Measurements from ENCODE around the gene AHCY. TPM values are rescaled to one million over a fixed set of nuclear protein-coding genes. Genes with fewer than 3 reads are reported as not detected.

Gene AHCY
- total RNA-seq, 6 donors from 2014 or later: 41.9 to 76.8 (median 58.6) TPM

- H3K36me3 ChIP-seq: no peaks in the 10 kb centered on the region
- H3K27me3 ChIP-seq: no peaks in the 10 kb centered on the region
- no peak for ATAC-seq (ENCODE audit: low FRiP score in 2 of 2)
- no peak for TF ChIP-seq POLR2A (IDR thresholded peaks at IDR 0.05)
- 66 to 69% methylated on average over 9 of the region's 9 CpGs for WGBS, 2 donors
- no peaks in the 10 kb centered on the region for H3K4me1 ChIP-seq
- no peak within 1 kb of the TSS for H3K4me3 ChIP-seq
- no peak for DNase-seq
- no peak within 1 kb of the TSS for H3K27ac ChIP-seq
- peaks cover 5 to 10% (median 7%) of the 10 kb centered on the region in 4 donors for H3K9me3 ChIP-seq
Observed at GRCh38 chr20:34240693-34241615, 62.2 kb downstream of the AHCY start, which contains the start of gene ASIP. Gene ASIP (plus strand): TSS chr20:34241423. CDS start chr20:34260375, 18,952 bp downstream.

GRCh38 chr20:34240121-34240520, 63.0 kb downstream of the AHCY start:
- Histone ChIP-seq H3K4me3 (no peak overlapping the region), H3K4me1 (no peaks in the 10 kb centered on the region), H3K27me3 (no peaks in the 10 kb centered on the region), H3K36me3 (no peaks in the 10 kb centered on the region), H3K27ac (no peak overlapping the region), H3K9me3 (peaks cover 5 to 10% (median 7%) of the 10 kb centered on the region in 4 donors)
- 88 to 96% methylated on average over 1 of the region's 1 CpG for WGBS, 2 donors
- TF ChIP-seq CTCF (IDR thresholded peaks at IDR 0.05) (no peak), POLR2AphosphoS5 (IDR thresholded peaks at IDR 0.05) (no peak), POLR2A (IDR thresholded peaks at IDR 0.05) (no peak), EP300 (IDR thresholded peaks at IDR 0.05) (no peak)
- ATAC-seq (ENCODE audit: low FRiP score in 2 of 2) (no peak), DNase-seq (no peak)

GRCh38 chr20:34237942-34238341, 65.2 kb downstream of the AHCY start:
- H3K36me3 ChIP-seq: no peaks in the 10 kb centered on the region
- 91 to 94% methylated on average over 2 of the region's 2 CpGs for WGBS, 2 donors
- H3K9me3 ChIP-seq: peaks cover 5 to 10% (median 7%) of the 10 kb centered on the region in 4 donors
- no peak overlapping the region for H3K4me3 ChIP-seq
- no peaks in the 10 kb centered on the region for H3K27me3 ChIP-seq
- no peak overlapping the region for H3K27ac ChIP-seq
- TF ChIP-seq EP300 (IDR thresholded peaks at IDR 0.05): no peak
- TF ChIP-seq CTCF (IDR thresholded peaks at IDR 0.05): no peak
- TF ChIP-seq POLR2A (IDR thresholded peaks at IDR 0.05): no peak
- no peak for TF ChIP-seq POLR2AphosphoS5 (IDR thresholded peaks at IDR 0.05)
- no peaks in the 10 kb centered on the region for H3K4me1 ChIP-seq
- DNase-seq: no peak
- ATAC-seq (ENCODE audit: low FRiP score in 2 of 2): no peak

- no peak overlapping the region for H3K27ac ChIP-seq
- H3K36me3 ChIP-seq: no peaks in the 10 kb centered on the region
- no peak for DNase-seq
- 83 to 95% methylated on average over 1 to 2 of the region's 2 CpGs for WGBS, 2 donors
- no peaks in the 10 kb centered on the region for H3K27me3 ChIP-seq
- no peak for TF ChIP-seq EP300 (IDR thresholded peaks at IDR 0.05)
- TF ChIP-seq CTCF (IDR thresholded peaks at IDR 0.05): no peak
- TF ChIP-seq POLR2AphosphoS5 (IDR thresholded peaks at IDR 0.05): no peak
- no peak for TF ChIP-seq POLR2A (IDR thresholded peaks at IDR 0.05)
- peaks cover 5 to 10% (median 7%) of the 10 kb centered on the region in 4 donors for H3K9me3 ChIP-seq
- no peaks in the 10 kb centered on the region for H3K4me1 ChIP-seq
- ATAC-seq (ENCODE audit: low FRiP score in 2 of 2): no peak
- H3K4me3 ChIP-seq: no peak overlapping the region
Observed at GRCh38 chr20:34235875-34236274, 67.3 kb downstream of the AHCY start.

- H3K36me3 ChIP-seq: no peaks in the 10 kb centered on the region
- H3K4me1 ChIP-seq: no peaks in the 10 kb centered on the region
- TF ChIP-seq POLR2AphosphoS5 (IDR thresholded peaks at IDR 0.05) (no peak), POLR2A (IDR thresholded peaks at IDR 0.05) (no peak), EP300 (IDR thresholded peaks at IDR 0.05) (no peak), CTCF (IDR thresholded peaks at IDR 0.05) (no peak)
- H3K27me3 ChIP-seq: no peaks in the 10 kb centered on the region
- H3K9me3 ChIP-seq: peaks cover 5 to 10% (median 7%) of the 10 kb centered on the region in 4 donors
- no peak for DNase-seq
- H3K27ac ChIP-seq: no peak overlapping the region
- ATAC-seq (ENCODE audit: low FRiP score in 2 of 2): no peak
- H3K4me3 ChIP-seq: no peak overlapping the region
Observed at GRCh38 chr20:34233687-34234086, 69.5 kb downstream of the AHCY start.
